WTC11 (cell line): ENCODE measurements around the gene NOX5.

Experiments
- CBFB ChIP-seq: sonication (generic); formaldehyde crosslinking; IDR thresholded peaks from 2 replicates; pipeline ENCODE4 v1.8.1; 2022; ENCODE audit warnings: mild to moderate bottlenecking, low read depth, missing genetic modification reagents
- NFE2L1 ChIP-seq: sonication (generic); formaldehyde crosslinking; IDR thresholded peaks from 2 replicates; pipeline ENCODE4 v1.8.1; 2023; ENCODE audit warnings: missing genetic modification reagents
- NR3C1 ChIP-seq: sonication (generic); formaldehyde crosslinking; conservative IDR thresholded peaks from 2 replicates; pipeline ENCODE4 v1.8.1; 2023; ENCODE audit warnings: low read depth, mild to moderate bottlenecking, missing genetic modification reagents
- ZNF263 ChIP-seq: sonication (generic); formaldehyde crosslinking; IDR thresholded peaks from 2 replicates; pipeline ENCODE4 v1.8.1; 2022; ENCODE audit warnings: low read depth, mild to moderate bottlenecking, moderate library complexity, missing genetic modification reagents
- TF ChIP-seq, protein P1 (sequence below): fragments of 200-600 bp; IDR thresholded peaks from 2 replicates; pipeline ENCODE4 v1.8.0; 2022; ENCODE audit warnings: antibody characterized with exemption
- TF ChIP-seq, protein P2 (sequence below): sonication (generic); formaldehyde crosslinking; IDR thresholded peaks from 2 replicates; pipeline ENCODE4 v1.8.0; 2023; ENCODE audit warnings: mild to moderate bottlenecking, missing genetic modification reagents
- TF ChIP-seq, protein P3 (sequence below): fragments of 250-450 bp; sonication (Bioruptor Pico); IDR thresholded peaks from 2 replicates; pipeline ENCODE4 v1.9.0; 2021; ENCODE audit warnings: moderate library complexity, mild to moderate bottlenecking, inconsistent platforms, borderline replicate concordance
- TF ChIP-seq, protein P4 (sequence below): sonication (generic); formaldehyde crosslinking; IDR thresholded peaks from 2 replicates; pipeline ENCODE4 v1.8.0; 2022; ENCODE audit warnings: mild to moderate bottlenecking, missing genetic modification reagents

DNA sequence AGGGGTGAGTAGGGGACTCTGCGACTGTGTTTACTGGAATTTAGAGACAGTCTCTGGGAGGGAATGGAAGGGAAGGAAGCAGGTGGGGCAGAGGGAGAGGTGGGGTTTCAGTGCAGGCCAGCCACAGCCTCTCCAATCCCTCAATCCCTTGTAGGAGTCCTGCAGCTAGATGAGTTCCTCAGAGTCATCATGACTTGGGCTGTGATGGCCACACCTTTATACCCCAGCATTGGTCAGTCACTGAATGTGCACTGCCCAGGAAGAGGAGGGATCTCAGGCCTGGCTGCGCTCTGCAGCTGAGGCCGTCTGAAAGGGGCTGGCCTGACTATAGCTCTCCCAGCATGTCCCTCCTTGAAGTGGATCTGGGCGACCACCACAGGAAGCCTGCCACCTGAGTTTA, 78.6 kb downstream of the NOX5 start:
- TF ChIP-seq NFE2L1 (CRISPR knock-in tag) (no peak), NR3C1 (CRISPR knock-in tag) (no peak), CBFB (no peak), ZNF263 (CRISPR knock-in tag) (no peak)
- TF ChIP-seq, protein P1, sequence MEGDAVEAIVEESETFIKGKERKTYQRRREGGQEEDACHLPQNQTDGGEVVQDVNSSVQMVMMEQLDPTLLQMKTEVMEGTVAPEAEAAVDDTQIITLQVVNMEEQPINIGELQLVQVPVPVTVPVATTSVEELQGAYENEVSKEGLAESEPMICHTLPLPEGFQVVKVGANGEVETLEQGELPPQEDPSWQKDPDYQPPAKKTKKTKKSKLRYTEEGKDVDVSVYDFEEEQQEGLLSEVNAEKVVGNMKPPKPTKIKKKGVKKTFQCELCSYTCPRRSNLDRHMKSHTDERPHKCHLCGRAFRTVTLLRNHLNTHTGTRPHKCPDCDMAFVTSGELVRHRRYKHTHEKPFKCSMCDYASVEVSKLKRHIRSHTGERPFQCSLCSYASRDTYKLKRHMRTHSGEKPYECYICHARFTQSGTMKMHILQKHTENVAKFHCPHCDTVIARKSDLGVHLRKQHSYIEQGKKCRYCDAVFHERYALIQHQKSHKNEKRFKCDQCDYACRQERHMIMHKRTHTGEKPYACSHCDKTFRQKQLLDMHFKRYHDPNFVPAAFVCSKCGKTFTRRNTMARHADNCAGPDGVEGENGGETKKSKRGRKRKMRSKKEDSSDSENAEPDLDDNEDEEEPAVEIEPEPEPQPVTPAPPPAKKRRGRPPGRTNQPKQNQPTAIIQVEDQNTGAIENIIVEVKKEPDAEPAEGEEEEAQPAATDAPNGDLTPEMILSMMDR, result no peak
- TF ChIP-seq, protein P2, sequence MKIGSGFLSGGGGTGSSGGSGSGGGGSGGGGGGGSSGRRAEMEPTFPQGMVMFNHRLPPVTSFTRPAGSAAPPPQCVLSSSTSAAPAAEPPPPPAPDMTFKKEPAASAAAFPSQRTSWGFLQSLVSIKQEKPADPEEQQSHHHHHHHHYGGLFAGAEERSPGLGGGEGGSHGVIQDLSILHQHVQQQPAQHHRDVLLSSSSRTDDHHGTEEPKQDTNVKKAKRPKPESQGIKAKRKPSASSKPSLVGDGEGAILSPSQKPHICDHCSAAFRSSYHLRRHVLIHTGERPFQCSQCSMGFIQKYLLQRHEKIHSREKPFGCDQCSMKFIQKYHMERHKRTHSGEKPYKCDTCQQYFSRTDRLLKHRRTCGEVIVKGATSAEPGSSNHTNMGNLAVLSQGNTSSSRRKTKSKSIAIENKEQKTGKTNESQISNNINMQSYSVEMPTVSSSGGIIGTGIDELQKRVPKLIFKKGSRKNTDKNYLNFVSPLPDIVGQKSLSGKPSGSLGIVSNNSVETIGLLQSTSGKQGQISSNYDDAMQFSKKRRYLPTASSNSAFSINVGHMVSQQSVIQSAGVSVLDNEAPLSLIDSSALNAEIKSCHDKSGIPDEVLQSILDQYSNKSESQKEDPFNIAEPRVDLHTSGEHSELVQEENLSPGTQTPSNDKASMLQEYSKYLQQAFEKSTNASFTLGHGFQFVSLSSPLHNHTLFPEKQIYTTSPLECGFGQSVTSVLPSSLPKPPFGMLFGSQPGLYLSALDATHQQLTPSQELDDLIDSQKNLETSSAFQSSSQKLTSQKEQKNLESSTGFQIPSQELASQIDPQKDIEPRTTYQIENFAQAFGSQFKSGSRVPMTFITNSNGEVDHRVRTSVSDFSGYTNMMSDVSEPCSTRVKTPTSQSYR (CRISPR knock-in tag), result no peak
- TF ChIP-seq, protein P3, sequence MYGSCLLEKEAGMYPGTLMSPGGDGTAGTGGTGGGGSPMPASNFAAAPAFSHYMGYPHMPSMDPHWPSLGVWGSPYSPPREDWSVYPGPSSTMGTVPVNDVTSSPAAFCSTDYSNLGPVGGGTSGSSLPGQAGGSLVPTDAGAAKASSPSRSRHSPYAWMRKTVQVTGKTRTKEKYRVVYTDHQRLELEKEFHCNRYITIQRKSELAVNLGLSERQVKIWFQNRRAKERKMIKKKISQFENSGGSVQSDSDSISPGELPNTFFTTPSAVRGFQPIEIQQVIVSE, result no peak
- TF ChIP-seq, protein P4, sequence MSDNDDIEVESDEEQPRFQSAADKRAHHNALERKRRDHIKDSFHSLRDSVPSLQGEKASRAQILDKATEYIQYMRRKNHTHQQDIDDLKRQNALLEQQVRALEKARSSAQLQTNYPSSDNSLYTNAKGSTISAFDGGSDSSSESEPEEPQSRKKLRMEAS, result no peak
